PFSK-1 (cell line): Measurements from ENCODE around the gene CTSW.

Experiments used
- POLR2AphosphoS5 ChIP-seq: IDR thresholded peaks from 2 replicates; pipeline ENCODE4 v1.6.1; 2012; ENCODE audit warnings: low read depth, mild to moderate bottlenecking, control low read depth, low read length, moderate library complexity
- SIN3A ChIP-seq: IDR thresholded peaks from 2 replicates; pipeline ENCODE4 v1.6.1; 2012; ENCODE audit warnings: mild to moderate bottlenecking, low read length, moderate library complexity, borderline replicate concordance; ENCODE audit not compliant: insufficient read depth
- TAF1 ChIP-seq: IDR thresholded peaks from 2 replicates; pipeline ENCODE4 v1.6.1; 2012; ENCODE audit warnings: low read length, control low read depth, borderline replicate concordance; ENCODE audit not compliant: insufficient read depth

DNA sequence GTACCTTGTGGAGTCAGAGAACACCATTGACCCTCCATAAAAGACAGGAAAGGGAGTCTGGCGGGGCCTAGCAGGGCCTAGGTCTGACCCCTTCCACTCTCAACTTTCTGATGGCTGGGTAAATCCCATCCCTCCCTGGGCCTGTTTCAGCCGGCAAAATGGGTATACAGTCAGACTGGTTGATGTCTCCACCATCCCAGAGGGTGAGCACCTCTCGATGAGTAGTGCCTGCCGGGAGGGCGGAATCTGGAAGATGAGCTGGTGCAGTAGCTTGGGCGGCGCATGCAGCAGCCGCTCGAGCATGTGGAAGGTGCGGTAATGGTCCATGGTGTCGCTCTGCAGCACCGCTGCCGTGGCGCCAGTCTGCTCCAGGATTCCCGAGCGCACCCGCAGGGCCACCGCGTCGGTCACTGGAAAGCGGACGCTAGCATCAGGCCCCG lies 8.1 kb downstream of the CTSW start:
- TF ChIP-seq POLR2AphosphoS5 (no peak), TAF1 (no peak), SIN3A (no peak)
